Fibroblast of lung (primary cell): ENCODE measurements around the gene LBHD1.

Experiments
- EZH2 ChIP-seq: IDR thresholded peaks from 2 replicates; pipeline ENCODE4 v1.5.1; 2012; ENCODE audit warnings: low read length, control low read depth, mild to moderate bottlenecking; ENCODE audit errors: missing control alignments
- TF ChIP-seq, protein P1 (sequence below), 2 donors: IDR thresholded peaks in 1 of 2; conservative IDR thresholded peaks in 1 of 2; 1 replicate in 1 of 2; 2 replicates in 1 of 2; pipeline ENCODE4 v1.5.1; 2011 to 2012; ENCODE audit warnings: low read length in 2 of 2, control low read depth in 1 of 2, inconsistent platforms in 1 of 2, low read depth in 1 of 2, mild to moderate bottlenecking in 1 of 2

- TF ChIP-seq, protein P1, sequence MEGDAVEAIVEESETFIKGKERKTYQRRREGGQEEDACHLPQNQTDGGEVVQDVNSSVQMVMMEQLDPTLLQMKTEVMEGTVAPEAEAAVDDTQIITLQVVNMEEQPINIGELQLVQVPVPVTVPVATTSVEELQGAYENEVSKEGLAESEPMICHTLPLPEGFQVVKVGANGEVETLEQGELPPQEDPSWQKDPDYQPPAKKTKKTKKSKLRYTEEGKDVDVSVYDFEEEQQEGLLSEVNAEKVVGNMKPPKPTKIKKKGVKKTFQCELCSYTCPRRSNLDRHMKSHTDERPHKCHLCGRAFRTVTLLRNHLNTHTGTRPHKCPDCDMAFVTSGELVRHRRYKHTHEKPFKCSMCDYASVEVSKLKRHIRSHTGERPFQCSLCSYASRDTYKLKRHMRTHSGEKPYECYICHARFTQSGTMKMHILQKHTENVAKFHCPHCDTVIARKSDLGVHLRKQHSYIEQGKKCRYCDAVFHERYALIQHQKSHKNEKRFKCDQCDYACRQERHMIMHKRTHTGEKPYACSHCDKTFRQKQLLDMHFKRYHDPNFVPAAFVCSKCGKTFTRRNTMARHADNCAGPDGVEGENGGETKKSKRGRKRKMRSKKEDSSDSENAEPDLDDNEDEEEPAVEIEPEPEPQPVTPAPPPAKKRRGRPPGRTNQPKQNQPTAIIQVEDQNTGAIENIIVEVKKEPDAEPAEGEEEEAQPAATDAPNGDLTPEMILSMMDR (conservative IDR thresholded peaks at IDR 0.05 in 1 of 2, IDR thresholded peaks at IDR 0.05 in 1 of 2; ENCODE audit: low read depth in 1 of 2, low read length in 2 of 2), result no peak
- no peak for TF ChIP-seq EZH2
Measured at GRCh38 chr11:62627713-62628112, 44.4 kb downstream of the LBHD1 start.
